ENCODE results near the gene COG3. TPM values are rescaled to one million over a fixed set of nuclear protein-coding genes. Genes with fewer than 3 reads are reported as not detected.

Gene COG3
- total and polyA plus RNA-seq, 2 experiments from 2014 or later = 19.9 to 36.1 TPM

GRCh38 chr13:45432737-45433380 is 31.9 kb upstream of the COG3 start:
- Histone ChIP-seq H3K27me3 (no peaks in the 10 kb centered on the region), H3K4me3 (no peak overlapping the region), H3K9me2 (replicated peaks; ENCODE audit: insufficient read depth) (no peaks in the 10 kb centered on the region), H3K36me3 (replicated peaks; ENCODE audit: insufficient read depth, low read depth) (no peaks in the 10 kb centered on the region), H4K20me1 (ENCODE audit: insufficient read depth, poor library complexity, severe bottlenecking) (no peaks in the 10 kb centered on the region), H3K4me1 (ENCODE audit: insufficient read depth) (peaks cover 5% of the 10 kb centered on the region), H3K9me3 (ENCODE audit: low read depth) (no peaks in the 10 kb centered on the region), H3K79me2 (no peaks in the 10 kb centered on the region), H2AFZ (no peak overlapping the region), H3K4me2 (no peak overlapping the region), H3K27ac (peak overlapping the region; percentile 41)
- 89% methylated on average over 6 of the region's 6 CpGs for WGBS (ENCODE audit: low lambda C conversion rate, missing lambda C conversion rate)
- no peak for DNase-seq (ENCODE audit: low spot score)
- TF ChIP-seq EZH2 (IDR thresholded peaks at IDR 0.05; ENCODE audit: borderline replicate concordance) (no peak), CTCF (IDR thresholded peaks at IDR 0.05; ENCODE audit: poor library complexity) (no peak), EZH2phosphoT487 (IDR thresholded peaks at IDR 0.05; ENCODE audit: low read depth, severe bottlenecking, unreplicated experiment) (no peak)

GRCh38 chr13:45433381-45433790 is 31.4 kb upstream of the COG3 start:
- no peaks in the 10 kb centered on the region for H3K36me3 ChIP-seq (replicated peaks; ENCODE audit: insufficient read depth, low read depth)
- H4K20me1 ChIP-seq (ENCODE audit: insufficient read depth, poor library complexity, severe bottlenecking) = no peaks in the 10 kb centered on the region
- H3K27me3 ChIP-seq = no peaks in the 10 kb centered on the region
- no peaks in the 10 kb centered on the region for H3K9me3 ChIP-seq (ENCODE audit: low read depth)
- 61% methylated on average over 5 of the region's 5 CpGs for WGBS (ENCODE audit: low lambda C conversion rate, missing lambda C conversion rate)
- H3K79me2 ChIP-seq = no peaks in the 10 kb centered on the region
- H3K4me1 ChIP-seq (ENCODE audit: insufficient read depth) = peaks cover 5% of the 10 kb centered on the region
- no peak overlapping the region for H2AFZ ChIP-seq
- no peak for DNase-seq (ENCODE audit: low spot score)
- no peaks in the 10 kb centered on the region for H3K9me2 ChIP-seq (replicated peaks; ENCODE audit: insufficient read depth)
- peak overlapping the region; percentile 41 for H3K27ac ChIP-seq
- no peak overlapping the region for H3K4me3 ChIP-seq
- TF ChIP-seq CTCF (IDR thresholded peaks at IDR 0.05; ENCODE audit: poor library complexity) (no peak), EZH2 (IDR thresholded peaks at IDR 0.05; ENCODE audit: borderline replicate concordance) (no peak), EZH2phosphoT487 (IDR thresholded peaks at IDR 0.05; ENCODE audit: low read depth, severe bottlenecking, unreplicated experiment) (no peak)
- peak overlapping the region; percentile 16 for H3K4me2 ChIP-seq

- no peaks in the 10 kb centered on the region for H3K9me2 ChIP-seq (replicated peaks; ENCODE audit: insufficient read depth)
- WGBS (ENCODE audit: low lambda C conversion rate, missing lambda C conversion rate) = 67% methylated on average over 8 of the region's 8 CpGs
- peaks cover 5% of the 10 kb centered on the region for H3K4me1 ChIP-seq (ENCODE audit: insufficient read depth)
- H3K79me2 ChIP-seq = no peaks in the 10 kb centered on the region
- no peak overlapping the region for H2AFZ ChIP-seq
- H4K20me1 ChIP-seq (ENCODE audit: insufficient read depth, poor library complexity, severe bottlenecking) = no peaks in the 10 kb centered on the region
- no peak for TF ChIP-seq EZH2 (IDR thresholded peaks at IDR 0.05; ENCODE audit: borderline replicate concordance)
- no peak for TF ChIP-seq EZH2phosphoT487 (IDR thresholded peaks at IDR 0.05; ENCODE audit: low read depth, severe bottlenecking, unreplicated experiment)
- no peak for TF ChIP-seq CTCF (IDR thresholded peaks at IDR 0.05; ENCODE audit: poor library complexity)
- H3K4me2 ChIP-seq = peak overlapping the region; percentile 65
- no peaks in the 10 kb centered on the region for H3K27me3 ChIP-seq
- peak overlapping the region; percentile 61 for H3K27ac ChIP-seq
- H3K4me3 ChIP-seq = no peak overlapping the region
- DNase-seq (ENCODE audit: low spot score) = peak; percentile 51
- H3K36me3 ChIP-seq (replicated peaks; ENCODE audit: insufficient read depth, low read depth) = no peaks in the 10 kb centered on the region
- no peaks in the 10 kb centered on the region for H3K9me3 ChIP-seq (ENCODE audit: low read depth)
These were observed 30.0 kb upstream of the COG3 start for GRCh38 chr13:45434556-45435371.

All from hepatocyte (in vitro differentiated cells).